Left ventricle myocardium inferior (tissue), 1 donor: ENCODE results near the gene MCC. TPM values are rescaled to one million over a fixed set of nuclear protein-coding genes. Genes with fewer than 3 reads are reported as not detected.

Source experiments
- DNase-seq: peaks from one replicate; pipeline ENCODE4 v3.0.0-alpha.2; 2020
- H3K27ac ChIP-seq: fragments of 200-600 bp; replicated peaks from 2 replicates; pipeline ENCODE4 v1.8.0; 2021
- H3K27me3 ChIP-seq: fragments of 200-600 bp; 2 replicates; pipeline ENCODE4 v1.8.0; 2021; ENCODE audit warnings: low read depth
- H3K36me3 ChIP-seq: fragments of 200-600 bp; 2 replicates; pipeline ENCODE4 v1.8.0; 2021
- H3K4me1 ChIP-seq: fragments of 200-600 bp; 2 replicates; pipeline ENCODE4 v1.8.0; 2021
- H3K4me3 ChIP-seq: fragments of 200-600 bp; 2 replicates; pipeline ENCODE4 v1.8.0; 2021; ENCODE audit warnings: mild to moderate bottlenecking, moderate library complexity
- H3K9me3 ChIP-seq: fragments of 200-600 bp; replicated peaks from 2 replicates; pipeline ENCODE4 v1.8.0; 2021
- CTCF ChIP-seq: fragments of 200-600 bp; IDR thresholded peaks from 2 replicates; pipeline ENCODE4 v1.8.0; 2021; ENCODE audit warnings: antibody characterized with exemption, mild to moderate bottlenecking, borderline replicate concordance
- intact Hi-C: fragments of 100-400 bp; cut with micrococcal nuclease; formaldehyde crosslinking; loops from one replicate; pipeline ENCODE4 v1.11.0; 2022
- total RNA-seq: library from RNA; stranded (reverse); fragmentation: NEBNext Ultra II Directional; extraction: Animal tissue kit (Norgen Biotek cat#: 25700); gene quantifications from one replicate; pipeline ENCODE4 v1.2.1, GENCODE V29; 2021
- donor health status: DM: no; HTN: yes; CAD: no; lungs with severe emphysema.

Gene MCC
- total RNA-seq, 1 donor from 2014 or later, result 31.6 TPM

- Histone ChIP-seq H3K27ac (no peak overlapping the region), H3K9me3 (no peaks in the 10 kb centered on the region), H3K4me1 (peaks cover 54% of the 10 kb centered on the region), H3K27me3 (no peaks in the 10 kb centered on the region), H3K4me3 (no peak overlapping the region), H3K36me3 (no peaks in the 10 kb centered on the region)
- intact Hi-C loops, result no loop called here
- no peak for TF ChIP-seq CTCF
- DNase-seq, result no peak
Observed at GRCh38 chr5:113127021-113127420, 361.2 kb downstream of the MCC start.

- Histone ChIP-seq H3K9me3 (no peaks in the 10 kb centered on the region), H3K4me1 (peaks cover 63% of the 10 kb centered on the region), H3K36me3 (no peaks in the 10 kb centered on the region), H3K27ac (no peak overlapping the region), H3K4me3 (no peak overlapping the region), H3K27me3 (no peaks in the 10 kb centered on the region)
- no peak for TF ChIP-seq CTCF
- DNase-seq, result no peak
- intact Hi-C loops, result no loop called here
Observed at GRCh38 chr5:113125371-113125770, 362.9 kb downstream of the MCC start.

DNA sequence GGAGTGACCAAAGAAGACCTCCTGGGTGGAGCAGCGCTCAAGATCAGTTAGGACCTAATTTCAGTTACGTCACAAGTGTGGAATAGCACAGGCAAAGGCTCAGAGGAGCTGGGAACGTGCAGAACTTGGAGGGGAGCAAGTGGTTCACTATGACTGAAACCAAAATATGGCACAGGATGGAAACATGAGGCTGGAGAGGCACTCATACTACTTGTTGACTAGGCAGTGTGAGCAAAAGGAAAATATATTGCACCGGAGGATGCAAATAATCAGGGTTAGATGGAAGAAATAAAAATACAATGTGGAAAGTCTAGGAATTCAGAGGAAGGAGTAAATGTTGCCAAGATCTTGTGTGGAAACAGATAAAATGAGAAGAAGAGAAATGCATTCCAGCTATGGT, 363.3 kb downstream of the MCC start:
- no peak for DNase-seq
- H3K9me3 ChIP-seq, result no peaks in the 10 kb centered on the region
- no peak overlapping the region for H3K4me3 ChIP-seq
- intact Hi-C loops, result no loop called here
- H3K36me3 ChIP-seq, result no peaks in the 10 kb centered on the region
- H3K4me1 ChIP-seq, result peaks cover 68% of the 10 kb centered on the region
- H3K27ac ChIP-seq, result peak overlapping the region; percentile 6
- TF ChIP-seq CTCF, result no peak
- no peaks in the 10 kb centered on the region for H3K27me3 ChIP-seq

DNA sequence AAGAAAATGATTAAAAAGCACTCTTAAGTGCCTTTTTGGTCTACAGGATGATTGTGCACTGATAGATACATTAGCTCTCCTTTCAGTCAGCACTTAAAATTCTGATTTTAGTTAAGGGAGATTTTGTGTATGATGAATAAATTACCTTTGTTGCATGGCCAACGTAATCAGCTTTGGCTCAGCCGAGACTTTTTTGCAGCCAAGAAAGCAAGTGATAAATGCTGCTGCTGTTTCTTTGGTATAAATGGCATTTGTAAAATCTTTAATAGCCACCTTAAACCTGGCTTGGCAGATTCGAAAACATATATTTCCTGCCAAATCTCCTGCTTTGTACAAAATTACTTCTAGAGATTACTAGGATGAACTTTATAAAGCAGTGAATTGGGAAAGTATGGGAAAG, 364.0 kb downstream of the MCC start:
- Histone ChIP-seq H3K9me3 (no peaks in the 10 kb centered on the region), H3K27ac (peak overlapping the region; percentile 6), H3K4me3 (no peak overlapping the region), H3K36me3 (no peaks in the 10 kb centered on the region), H3K27me3 (no peaks in the 10 kb centered on the region), H3K4me1 (peaks cover 74% of the 10 kb centered on the region)
- intact Hi-C loops, result no loop called here
- TF ChIP-seq CTCF, result no peak
- no peak for DNase-seq

GRCh38 chr5:113123618-113124017, 364.6 kb downstream of the MCC start:
- no peaks in the 10 kb centered on the region for H3K36me3 ChIP-seq
- peaks cover 81% of the 10 kb centered on the region for H3K4me1 ChIP-seq
- H3K27me3 ChIP-seq, result no peaks in the 10 kb centered on the region
- H3K9me3 ChIP-seq, result no peaks in the 10 kb centered on the region
- H3K27ac ChIP-seq, result peak overlapping the region; percentile 77
- intact Hi-C loops, result no loop called here
- no peak for DNase-seq
- peak; percentile 25 for TF ChIP-seq CTCF
- no peak overlapping the region for H3K4me3 ChIP-seq

- Histone ChIP-seq H3K27ac (peak overlapping the region; percentile 77), H3K9me3 (no peaks in the 10 kb centered on the region), H3K4me1 (peaks cover 96% of the 10 kb centered on the region)
Observed at GRCh38 chr5:113122053-113122452, 366.2 kb downstream of the MCC start.

More at GRCh38 chr5:113122053-113122452, 366.2 kb downstream of the MCC start:
- Histone ChIP-seq H3K36me3 (no peaks in the 10 kb centered on the region), H3K4me3 (no peak overlapping the region), H3K27me3 (no peaks in the 10 kb centered on the region)
- intact Hi-C loops, result no loop called here
- TF ChIP-seq CTCF, result no peak
- DNase-seq, result peak; percentile 41
